ENCODE measurements around the gene MCM8. TPM values are rescaled to one million over a fixed set of nuclear protein-coding genes. Genes with fewer than 3 reads are reported as not detected.

MCM8 gene
- total and polyA plus RNA-seq, 2 experiments from 2014 or later: 1.5 to 6.7 TPM

GRCh38 chr20:6044115-6044514 is 93.7 kb downstream of the MCM8 start:
- no peaks in the 10 kb centered on the region for H3K36me3 ChIP-seq (replicated peaks; ENCODE audit: insufficient read depth, low read depth)
- H3K79me2 ChIP-seq: no peaks in the 10 kb centered on the region
- H3K27me3 ChIP-seq: no peaks in the 10 kb centered on the region
- TF ChIP-seq CTCF (IDR thresholded peaks at IDR 0.05; ENCODE audit: poor library complexity) (no peak), EZH2 (IDR thresholded peaks at IDR 0.05; ENCODE audit: borderline replicate concordance) (no peak), EZH2phosphoT487 (IDR thresholded peaks at IDR 0.05; ENCODE audit: low read depth, severe bottlenecking, unreplicated experiment) (no peak)
- DNase-seq (ENCODE audit: low spot score): no peak
- H3K27ac ChIP-seq: no peak overlapping the region
- no peak overlapping the region for H3K4me3 ChIP-seq
- whole genome bisulfite sequencing (ENCODE audit: low lambda C conversion rate, missing lambda C conversion rate): 77% methylated on average over 2 of the region's 2 CpGs
- no peaks in the 10 kb centered on the region for H3K4me1 ChIP-seq (ENCODE audit: insufficient read depth)
- no peak overlapping the region for H3K4me2 ChIP-seq
- H3K9me3 ChIP-seq (ENCODE audit: low read depth): no peaks in the 10 kb centered on the region
- no peaks in the 10 kb centered on the region for H4K20me1 ChIP-seq (ENCODE audit: insufficient read depth, poor library complexity, severe bottlenecking)
- no peaks in the 10 kb centered on the region for H3K9me2 ChIP-seq (replicated peaks; ENCODE audit: insufficient read depth)
- no peak overlapping the region for H2AFZ ChIP-seq

GRCh38 chr20:6045566-6045965 is 95.1 kb downstream of the MCM8 start:
- Histone ChIP-seq H3K4me2 (no peak overlapping the region), H2AFZ (no peak overlapping the region), H3K9me3 (ENCODE audit: low read depth) (no peaks in the 10 kb centered on the region), H3K36me3 (replicated peaks; ENCODE audit: insufficient read depth, low read depth) (no peaks in the 10 kb centered on the region), H3K27me3 (no peaks in the 10 kb centered on the region), H3K79me2 (no peaks in the 10 kb centered on the region), H3K9me2 (replicated peaks; ENCODE audit: insufficient read depth) (no peaks in the 10 kb centered on the region), H3K4me1 (ENCODE audit: insufficient read depth) (no peaks in the 10 kb centered on the region), H3K27ac (no peak overlapping the region), H3K4me3 (no peak overlapping the region), H4K20me1 (ENCODE audit: insufficient read depth, poor library complexity, severe bottlenecking) (no peaks in the 10 kb centered on the region)
- no peak for TF ChIP-seq EZH2phosphoT487 (IDR thresholded peaks at IDR 0.05; ENCODE audit: low read depth, severe bottlenecking, unreplicated experiment)
- TF ChIP-seq EZH2 (IDR thresholded peaks at IDR 0.05; ENCODE audit: borderline replicate concordance): no peak
- no peak for TF ChIP-seq CTCF (IDR thresholded peaks at IDR 0.05; ENCODE audit: poor library complexity)
- DNase-seq (ENCODE audit: low spot score): no peak

GRCh38 chr20:6046432-6046831 is 96.0 kb downstream of the MCM8 start:
- TF ChIP-seq EZH2 (IDR thresholded peaks at IDR 0.05; ENCODE audit: borderline replicate concordance) (no peak), CTCF (IDR thresholded peaks at IDR 0.05; ENCODE audit: poor library complexity) (no peak), EZH2phosphoT487 (IDR thresholded peaks at IDR 0.05; ENCODE audit: low read depth, severe bottlenecking, unreplicated experiment) (no peak)
- Histone ChIP-seq H4K20me1 (ENCODE audit: insufficient read depth, poor library complexity, severe bottlenecking) (no peaks in the 10 kb centered on the region), H3K27ac (no peak overlapping the region), H2AFZ (no peak overlapping the region), H3K4me3 (no peak overlapping the region), H3K27me3 (no peaks in the 10 kb centered on the region), H3K9me2 (replicated peaks; ENCODE audit: insufficient read depth) (no peaks in the 10 kb centered on the region), H3K4me1 (ENCODE audit: insufficient read depth) (no peaks in the 10 kb centered on the region), H3K79me2 (no peaks in the 10 kb centered on the region), H3K4me2 (no peak overlapping the region), H3K9me3 (ENCODE audit: low read depth) (no peaks in the 10 kb centered on the region), H3K36me3 (replicated peaks; ENCODE audit: insufficient read depth, low read depth) (no peaks in the 10 kb centered on the region)
- no peak for DNase-seq (ENCODE audit: low spot score)
- WGBS (ENCODE audit: low lambda C conversion rate, missing lambda C conversion rate): 90% methylated on average over 1 of the region's 1 CpG

- Histone ChIP-seq H3K36me3 (replicated peaks; ENCODE audit: insufficient read depth, low read depth) (no peaks in the 10 kb centered on the region), H3K4me3 (no peak overlapping the region), H3K9me2 (replicated peaks; ENCODE audit: insufficient read depth) (no peaks in the 10 kb centered on the region), H3K27me3 (peaks cover 16% of the 10 kb centered on the region), H2AFZ (no peak overlapping the region), H3K9me3 (ENCODE audit: low read depth) (no peaks in the 10 kb centered on the region), H3K79me2 (no peaks in the 10 kb centered on the region), H3K4me2 (no peak overlapping the region), H4K20me1 (ENCODE audit: insufficient read depth, poor library complexity, severe bottlenecking) (no peaks in the 10 kb centered on the region), H3K4me1 (ENCODE audit: insufficient read depth) (peaks cover 5% of the 10 kb centered on the region), H3K27ac (no peak overlapping the region)
- DNase-seq (ENCODE audit: low spot score): no peak
- TF ChIP-seq EZH2phosphoT487 (IDR thresholded peaks at IDR 0.05; ENCODE audit: low read depth, severe bottlenecking, unreplicated experiment) (no peak), CTCF (IDR thresholded peaks at IDR 0.05; ENCODE audit: poor library complexity) (no peak), EZH2 (IDR thresholded peaks at IDR 0.05; ENCODE audit: borderline replicate concordance) (no peak)
- 91% methylated on average over 3 of the region's 3 CpGs for WGBS (ENCODE audit: low lambda C conversion rate, missing lambda C conversion rate)
Observed at GRCh38 chr20:6048391-6048790, 97.9 kb downstream of the MCM8 start.

Data from hepatocyte (in vitro differentiated cells).